Measurements from ENCODE around the gene AP3S2. TPM values are rescaled to one million over a fixed set of nuclear protein-coding genes. Genes with fewer than 3 reads are reported as not detected.
"Not testable (repeated sequence)": the region's sequence is repeated elsewhere in the genome, so short reads cannot be mapped to it uniquely, and the experiment has no call there.

The AP3S2 gene
- total and polyA plus RNA-seq, 2 donors from 2014 or later, result 17.5 to 42.9 TPM

DNA sequence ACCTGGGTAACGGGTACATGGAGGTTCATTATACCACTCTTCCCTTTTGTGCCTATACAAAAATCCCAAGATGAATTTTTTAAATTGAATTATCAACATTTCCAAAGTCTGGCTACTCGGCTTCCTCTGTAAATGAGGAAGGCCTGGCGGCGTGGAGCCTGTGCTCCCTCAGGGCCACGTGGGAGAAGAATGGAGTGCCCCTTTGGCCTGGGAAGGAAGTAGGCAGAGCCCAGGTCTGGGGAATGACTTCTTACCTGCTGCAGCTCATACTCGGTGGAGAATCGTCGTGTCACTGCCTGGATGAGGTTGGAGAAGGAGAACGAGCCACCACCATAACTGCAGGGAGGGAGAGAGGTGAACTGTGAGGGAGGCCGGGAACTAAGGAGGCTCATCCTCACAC lies 103.6 kb downstream of the AP3S2 start:
- H3K36me3 ChIP-seq (ENCODE audit: control insufficient read depth in 2 of 3, insufficient read depth in 3 of 3, low read length in 3 of 3), result peaks cover 0 to 28% (median 2%) of the 10 kb centered on the region in 3 donors
- H3K4me1 ChIP-seq (ENCODE audit: control insufficient read depth in 2 of 3, insufficient read depth in 2 of 3, low read depth in 1 of 3, low read length in 3 of 3), result peaks cover 0 to 4% (median 3%) of the 10 kb centered on the region in 3 donors
- TF ChIP-seq, protein P1, sequence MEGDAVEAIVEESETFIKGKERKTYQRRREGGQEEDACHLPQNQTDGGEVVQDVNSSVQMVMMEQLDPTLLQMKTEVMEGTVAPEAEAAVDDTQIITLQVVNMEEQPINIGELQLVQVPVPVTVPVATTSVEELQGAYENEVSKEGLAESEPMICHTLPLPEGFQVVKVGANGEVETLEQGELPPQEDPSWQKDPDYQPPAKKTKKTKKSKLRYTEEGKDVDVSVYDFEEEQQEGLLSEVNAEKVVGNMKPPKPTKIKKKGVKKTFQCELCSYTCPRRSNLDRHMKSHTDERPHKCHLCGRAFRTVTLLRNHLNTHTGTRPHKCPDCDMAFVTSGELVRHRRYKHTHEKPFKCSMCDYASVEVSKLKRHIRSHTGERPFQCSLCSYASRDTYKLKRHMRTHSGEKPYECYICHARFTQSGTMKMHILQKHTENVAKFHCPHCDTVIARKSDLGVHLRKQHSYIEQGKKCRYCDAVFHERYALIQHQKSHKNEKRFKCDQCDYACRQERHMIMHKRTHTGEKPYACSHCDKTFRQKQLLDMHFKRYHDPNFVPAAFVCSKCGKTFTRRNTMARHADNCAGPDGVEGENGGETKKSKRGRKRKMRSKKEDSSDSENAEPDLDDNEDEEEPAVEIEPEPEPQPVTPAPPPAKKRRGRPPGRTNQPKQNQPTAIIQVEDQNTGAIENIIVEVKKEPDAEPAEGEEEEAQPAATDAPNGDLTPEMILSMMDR (IDR thresholded peaks at IDR 0.05; ENCODE audit: borderline replicate concordance, extremely low read depth, insufficient read depth), result no peak
- intact Hi-C loops (cut with DNase I), result no loop called here
- H3K27me3 ChIP-seq (ENCODE audit: control insufficient read depth, insufficient read depth, low read length), result no peaks in the 10 kb centered on the region
- H3K9ac ChIP-seq (ENCODE audit: low read length in 3 of 3), result no peak overlapping the region
- FAIRE-seq (no peak), DNase-seq (no peak)
- no peak overlapping the region for H3K4me3 ChIP-seq (ENCODE audit: low read length in 3 of 3)
- H3K9me3 ChIP-seq (ENCODE audit: control insufficient read depth in 2 of 3, insufficient read depth in 1 of 3, low read length in 3 of 3), result no peaks in the 10 kb centered on the region
- H3K27ac ChIP-seq (ENCODE audit: low read depth in 2 of 2, low read length in 2 of 2), result no peak overlapping the region

DNA sequence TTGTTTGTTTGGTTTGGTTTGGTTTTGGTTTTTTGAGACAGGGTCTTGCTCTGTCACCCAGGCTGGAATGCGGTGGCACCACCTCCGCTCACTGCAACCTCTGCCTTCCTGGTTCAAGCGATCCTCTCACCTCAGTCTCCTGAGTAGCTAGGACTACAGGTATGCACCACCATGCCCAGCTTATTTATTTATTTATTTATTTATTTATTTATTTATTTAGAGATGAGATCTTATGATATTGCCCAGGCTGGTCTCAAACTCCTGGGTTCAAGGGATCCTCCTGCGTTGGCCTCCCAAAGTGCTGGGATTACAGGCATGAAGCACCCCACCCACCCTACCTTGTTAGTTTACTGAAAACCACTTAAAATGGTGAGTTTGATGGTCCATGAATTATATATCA lies 105.2 kb downstream of the AP3S2 start:
- H3K9ac ChIP-seq (ENCODE audit: low read length in 3 of 3); H3K9me3 ChIP-seq (ENCODE audit: control insufficient read depth in 2 of 3, insufficient read depth in 1 of 3, low read length in 3 of 3); H3K27ac ChIP-seq (ENCODE audit: low read depth in 2 of 2, low read length in 2 of 2); H3K4me3 ChIP-seq (ENCODE audit: low read length in 3 of 3); intact Hi-C loops (cut with DNase I); H3K27me3 ChIP-seq (ENCODE audit: control insufficient read depth, insufficient read depth, low read length); DNase-seq; H3K4me1 ChIP-seq (ENCODE audit: control insufficient read depth in 2 of 3, insufficient read depth in 2 of 3, low read depth in 1 of 3, low read length in 3 of 3); FAIRE-seq: not testable (repeated sequence)
- peaks cover 0 to 25% (median 2%) of the 10 kb centered on the region in 3 donors for H3K36me3 ChIP-seq (ENCODE audit: control insufficient read depth in 2 of 3, insufficient read depth in 3 of 3, low read length in 3 of 3)

DNA sequence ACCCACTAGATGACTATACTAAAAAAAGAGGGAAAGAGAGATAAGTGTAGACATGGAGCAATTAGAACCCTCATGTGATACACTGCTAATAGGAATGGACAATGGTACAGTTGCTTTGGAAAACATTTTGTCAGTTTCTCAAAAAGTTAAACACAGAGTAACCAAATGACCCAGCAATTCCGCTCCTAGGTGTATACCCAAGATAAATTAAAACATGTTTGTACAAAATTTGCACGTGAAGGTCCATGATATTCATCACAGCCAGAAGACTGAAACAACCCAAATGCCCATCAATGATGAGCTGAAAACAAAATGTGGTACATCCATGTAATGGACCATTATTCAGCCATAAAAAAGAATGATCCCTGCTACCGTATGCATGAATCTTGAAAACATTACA lies 105.8 kb downstream of the AP3S2 start:
- TF ChIP-seq, protein P1 (IDR thresholded peaks at IDR 0.05; ENCODE audit: borderline replicate concordance, extremely low read depth, insufficient read depth), result no peak
- DNase-seq (no peak), FAIRE-seq (no peak)
- Histone ChIP-seq H3K9ac (ENCODE audit: low read length in 3 of 3) (no peak overlapping the region), H3K36me3 (ENCODE audit: control insufficient read depth in 2 of 3, insufficient read depth in 3 of 3, low read length in 3 of 3) (peaks cover 0 to 24% (median 2%) of the 10 kb centered on the region in 3 donors), H3K9me3 (ENCODE audit: control insufficient read depth in 2 of 3, insufficient read depth in 1 of 3, low read length in 3 of 3) (no peaks in the 10 kb centered on the region), H3K27me3 (ENCODE audit: control insufficient read depth, insufficient read depth, low read length) (no peaks in the 10 kb centered on the region), H3K4me3 (ENCODE audit: low read length in 3 of 3) (no peak overlapping the region), H3K4me1 (ENCODE audit: control insufficient read depth in 2 of 3, insufficient read depth in 2 of 3, low read depth in 1 of 3, low read length in 3 of 3) (no peaks in the 10 kb centered on the region), H3K27ac (ENCODE audit: low read depth in 2 of 2, low read length in 2 of 2) (no peak overlapping the region)
- intact Hi-C loops (cut with DNase I), result no loop called here

DNA sequence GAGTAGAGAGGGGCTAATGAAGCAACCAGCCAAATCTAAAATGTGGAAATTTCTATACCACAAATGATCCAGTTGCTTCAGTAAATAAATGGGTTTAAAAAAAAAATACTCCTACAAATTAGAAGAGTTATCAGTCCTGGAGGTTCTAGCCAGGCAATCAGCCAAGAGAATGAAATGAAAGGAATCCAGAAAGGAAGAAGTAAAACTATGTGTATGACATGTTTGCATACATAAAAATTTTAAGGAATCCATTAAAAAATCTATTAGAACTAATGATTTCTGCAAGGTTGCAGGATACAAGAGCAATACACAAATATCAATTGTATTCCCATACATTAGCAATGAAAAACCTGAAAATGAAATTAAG lies 108.0 kb downstream of the AP3S2 start:
- FAIRE-seq (no peak), DNase-seq (no peak)
- H3K9ac ChIP-seq (ENCODE audit: low read length in 3 of 3), result no peak overlapping the region
- H3K27me3 ChIP-seq (ENCODE audit: control insufficient read depth, insufficient read depth, low read length), result no peaks in the 10 kb centered on the region
- H3K9me3 ChIP-seq (ENCODE audit: control insufficient read depth in 2 of 3, insufficient read depth in 1 of 3, low read length in 3 of 3), result no peaks in the 10 kb centered on the region
- H3K4me1 ChIP-seq (ENCODE audit: control insufficient read depth in 2 of 3, insufficient read depth in 2 of 3, low read depth in 1 of 3, low read length in 3 of 3), result no peaks in the 10 kb centered on the region
- H3K27ac ChIP-seq (ENCODE audit: low read depth in 2 of 2, low read length in 2 of 2), result no peak overlapping the region
- H3K4me3 ChIP-seq (ENCODE audit: low read length in 3 of 3), result no peak overlapping the region
- intact Hi-C loops (cut with DNase I), result no loop called here
- TF ChIP-seq, protein P1 (IDR thresholded peaks at IDR 0.05; ENCODE audit: borderline replicate concordance, extremely low read depth, insufficient read depth), result no peak
- H3K36me3 ChIP-seq (ENCODE audit: control insufficient read depth in 2 of 3, insufficient read depth in 3 of 3, low read length in 3 of 3), result peaks cover 0 to 11% (median 2%) of the 10 kb centered on the region in 3 donors
